BE2C (cell line): ENCODE data around the gene KCNE4.

ENCODE experiments used
- DNase-seq: peaks from one replicate; pipeline ENCODE4 v3.0.0-alpha.2; 2020
- H3K27me3 ChIP-seq: fragments of 250-450 bp; sonication (Bioruptor Pico); 2 replicates; pipeline ENCODE4 v1.5.1; 2020; ENCODE audit warnings: mild to moderate bottlenecking
- H3K36me3 ChIP-seq: fragments of 250-450 bp; sonication (Bioruptor Pico); 2 replicates; pipeline ENCODE4 v1.5.1; 2020; ENCODE audit warnings: mild to moderate bottlenecking
- H3K4me1 ChIP-seq: fragments of 250-450 bp; sonication (Bioruptor Pico); 2 replicates; pipeline ENCODE4 v1.5.1; 2020
- H3K4me3 ChIP-seq: 2 replicates; pipeline ENCODE4 v1.5.1; 2011; ENCODE audit warnings: low read depth, low read length
- H3K9me3 ChIP-seq: fragments of 250-450 bp; sonication (Bioruptor Pico); 2 replicates; pipeline ENCODE4 v1.5.1; 2020
- CTCF ChIP-seq: IDR thresholded peaks from 2 replicates; pipeline ENCODE4 v1.5.1; 2012; ENCODE audit warnings: mild to moderate bottlenecking, low read depth, low read length

KCNE4 gene

GRCh38 chr2:223093436-223094241 lies 41.6 kb downstream of the KCNE4 start:
- TF ChIP-seq CTCF, result no peak; the same call in 1 of the 2 replicates
- Histone ChIP-seq H3K27me3 (no peaks in the 10 kb centered on the region), H3K4me3 (peak overlapping the region; percentile 5), H3K4me1 (peaks cover 13% of the 10 kb centered on the region), H3K36me3 (no peaks in the 10 kb centered on the region), H3K9me3 (no peaks in the 10 kb centered on the region)
- DNase-seq, result peak; percentile 83

- Histone ChIP-seq H3K27me3 (no peaks in the 10 kb centered on the region), H3K36me3 (no peaks in the 10 kb centered on the region), H3K4me3 (no peak overlapping the region), H3K4me1 (peaks cover 12% of the 10 kb centered on the region), H3K9me3 (no peaks in the 10 kb centered on the region)
- no peak for DNase-seq
- no peak for TF ChIP-seq CTCF
Measured at GRCh38 chr2:223095207-223095606, 43.2 kb downstream of the KCNE4 start.

GRCh38 chr2:223096235-223096970 lies 44.4 kb downstream of the KCNE4 start:
- H3K27me3 ChIP-seq, result no peaks in the 10 kb centered on the region
- H3K4me1 ChIP-seq, result peaks cover 15% of the 10 kb centered on the region
- no peak overlapping the region for H3K4me3 ChIP-seq
- no peaks in the 10 kb centered on the region for H3K36me3 ChIP-seq
- DNase-seq, result no peak
- TF ChIP-seq CTCF, result no peak
- no peaks in the 10 kb centered on the region for H3K9me3 ChIP-seq

- no peaks in the 10 kb centered on the region for H3K27me3 ChIP-seq
- no peak for TF ChIP-seq CTCF
- no peaks in the 10 kb centered on the region for H3K36me3 ChIP-seq
- DNase-seq, result no peak
- peaks cover 24% of the 10 kb centered on the region for H3K4me1 ChIP-seq
- H3K9me3 ChIP-seq, result no peaks in the 10 kb centered on the region
- no peak overlapping the region for H3K4me3 ChIP-seq
Measured at GRCh38 chr2:223097888-223098383, 45.9 kb downstream of the KCNE4 start.

GRCh38 chr2:223099561-223099960 lies 47.6 kb downstream of the KCNE4 start:
- H3K4me3 ChIP-seq, result no peak overlapping the region
- H3K9me3 ChIP-seq, result no peaks in the 10 kb centered on the region
- no peak for DNase-seq
- H3K36me3 ChIP-seq, result no peaks in the 10 kb centered on the region
- TF ChIP-seq CTCF, result no peak
- H3K4me1 ChIP-seq, result peaks cover 16% of the 10 kb centered on the region
- H3K27me3 ChIP-seq, result no peaks in the 10 kb centered on the region

- DNase-seq, result no peak
- H3K9me3 ChIP-seq, result no peaks in the 10 kb centered on the region
- no peaks in the 10 kb centered on the region for H3K27me3 ChIP-seq
- H3K4me3 ChIP-seq, result no peak overlapping the region
- H3K4me1 ChIP-seq, result peaks cover 16% of the 10 kb centered on the region
- TF ChIP-seq CTCF, result no peak
- H3K36me3 ChIP-seq, result no peaks in the 10 kb centered on the region
Measured at GRCh38 chr2:223100061-223100511, 48.1 kb downstream of the KCNE4 start.
